ENCODE results near the gene MPV17L2.

DNA sequence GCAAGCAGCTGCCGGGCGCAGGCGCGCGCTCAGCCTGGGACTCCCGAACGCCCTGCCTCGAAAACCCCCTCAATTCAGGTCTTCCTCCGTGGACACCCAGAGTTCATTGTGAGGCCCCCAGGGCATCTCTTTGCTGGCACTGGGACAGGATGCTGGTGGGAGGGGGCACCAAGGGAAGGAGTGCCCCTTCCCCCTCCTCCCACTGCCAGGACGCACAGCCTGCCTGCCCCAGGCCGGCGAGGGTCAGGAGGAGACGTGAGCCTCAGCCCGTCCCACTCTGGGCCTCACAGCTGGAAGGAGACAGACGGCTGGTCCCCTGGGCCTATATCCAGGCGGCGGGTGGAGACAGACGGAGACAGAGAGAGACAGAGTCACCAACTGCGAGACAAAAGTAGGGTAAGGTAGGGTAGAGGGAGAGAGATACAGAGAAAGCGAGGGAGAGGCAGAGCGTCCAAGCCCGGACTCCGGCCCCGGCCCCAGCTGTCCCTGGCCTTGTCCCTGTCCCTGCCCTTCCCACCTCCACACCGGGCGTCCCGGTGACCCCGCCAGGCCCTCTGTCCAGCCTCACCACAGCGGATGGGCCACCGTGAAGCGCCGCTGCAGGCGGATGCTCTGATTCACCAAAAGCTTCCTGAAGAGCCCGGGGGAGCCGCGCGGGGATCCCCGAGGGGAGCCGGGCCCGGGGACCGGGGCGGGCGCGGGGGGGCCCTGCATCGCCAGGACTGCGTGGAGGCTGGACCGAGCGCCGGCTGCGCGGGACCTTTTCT, 32.9 kb downstream of the MPV17L2 start, which contains the start of gene PDE4C:
- no peak for TF ChIP-seq SIN3A (IDR thresholded peaks at IDR 0.05; ENCODE audit: borderline replicate concordance, insufficient read depth, low read length)
- no peak for TF ChIP-seq TAF1 (IDR thresholded peaks at IDR 0.05; ENCODE audit: borderline replicate concordance, insufficient read depth, low read length)
- no peak for TF ChIP-seq POLR2AphosphoS5 (IDR thresholded peaks at IDR 0.05; ENCODE audit: low read depth, low read length)

Data from PFSK-1 (cell line).